Heart right ventricle (tissue), 16 donors: ENCODE measurements around the gene TESK1. TPM values are rescaled to one million over a fixed set of nuclear protein-coding genes. Genes with fewer than 3 reads are reported as not detected.

Experiments
- ATAC-seq, 8 donors: fragments of 200-7000 bp; cut with Tn5 transposase; one replicate each; pipeline ENCODE4 v1.9.1; 2020; ENCODE audit warnings: mild to moderate bottlenecking in 8 of 8, moderate library complexity in 8 of 8, moderate number of reproducible peaks in 1 of 8
- DNase-seq, 2 donors: peaks; one replicate each; pipeline ENCODE4 v3.0.0-alpha.2; 2020
- H3K27ac ChIP-seq, 10 donors: fragments of 200-600 bp; sonication (generic) in 2 of 10; one replicate each; pipeline versions ENCODE4 v1.5.0 to v1.8.0; 2020 to 2022; ENCODE audit warnings: mild to moderate bottlenecking in 3 of 10
- H3K27me3 ChIP-seq, 7 donors: fragments of 200-600 bp; one replicate each; pipeline ENCODE4 v1.8.0; 2021 to 2022; ENCODE audit warnings: mild to moderate bottlenecking in 2 of 7
- H3K36me3 ChIP-seq, 9 donors: fragments of 200-600 bp; sonication (generic) in 1 of 9; one replicate each; pipeline versions ENCODE4 v1.5.0 to v1.8.0; 2020 to 2022; ENCODE audit warnings: mild to moderate bottlenecking in 2 of 9
- H3K4me1 ChIP-seq, 9 donors: fragments of 200-600 bp; sonication (generic) in 1 of 9; one replicate each; pipeline versions ENCODE4 v1.5.0 to v1.8.0; 2020 to 2022; ENCODE audit warnings: mild to moderate bottlenecking in 4 of 9
- H3K4me3 ChIP-seq, 10 donors: fragments of 200-600 bp; sonication (generic) in 2 of 10; one replicate each; pipeline versions ENCODE4 v1.5.0 to v1.8.0; 2020 to 2022; ENCODE audit warnings: mild to moderate bottlenecking in 7 of 10, moderate library complexity in 2 of 10
- H3K9me3 ChIP-seq, 11 donors: fragments of 200-600 bp in 10 of 11; sonication (generic) in 2 of 11; one replicate each; pipeline versions ENCODE4 v1.5.0 to v1.8.0; 2013 to 2022; ENCODE audit warnings: mild to moderate bottlenecking in 2 of 11, control low read depth in 1 of 11, moderate library complexity in 1 of 11
- CTCF ChIP-seq, 9 donors: fragments of 200-600 bp; sonication (generic) in 2 of 9; IDR thresholded peaks; one replicate each; pipeline versions ENCODE4 v1.5.0 to v1.8.0; 2021 to 2022; ENCODE audit warnings: antibody characterized with exemption in 9 of 9, mild to moderate bottlenecking in 5 of 9, moderate library complexity in 1 of 9
- WGBS, 2 donors: extraction: QIAGEN DNeasy Blood & Tissue Kit; methylation state at CpG; one replicate each; pipeline ENCODE4 v1.1.7; 2013; ENCODE audit warnings: inconsistent platforms in 1 of 2; 5-methylcytosine and 5-hydroxymethylcytosine counted together
- intact Hi-C, 10 donors: fragments of 100-400 bp; cut with DNase I; formaldehyde crosslinking; loops; one replicate each; pipeline versions ENCODE4 v1.11.1 to v1.14.2; 2022
- polyA plus RNA-seq, 2 donors: library from polyadenylated mRNA; stranded (reverse); fragments of 200-250 nt; gene quantifications; one replicate each; pipeline ENCODE4 v1.2.3, GENCODE V29; 2013
- total RNA-seq, 10 donors: library from RNA; stranded (reverse); fragmentation: NEBNext Ultra II Directional in 3 of 10; extraction: Animal tissue kit (Norgen Biotek cat#: 25700) in 3 of 10; gene quantifications; one replicate each; pipeline versions ENCODE4 v1.2.1 to v1.2.4, GENCODE V29; 2021 to 2023
- donor health status: Arrhythmogenic right ventricular cardiomyopathy.
- donor health status: ischemic (EF 13 %, LVEDD 7.1; RV severe dilation, severe dysfunction).
- donor health status: healthy with polysubstance abuse.
- donor health status: DM: no; HTN: yes; CAD: no.
- donor health status: DM: no; HTN: no; CAD: no.
- donor health status: ischemic (EF 25% LVEDD 6.9; RV normal size, moderate dysfunction).
- donor health status: ischemic (EF 25% LVEDD 5.7; RV mildly dilated, moderate dysfunction).
- donor health status: healthy.
- donor health status: DM: yes; HTN: yes; CAD: no.
- donor health status: Ischemic cardiomyopathy.
- donor health status: ischemic (EF 35%, LVEDD 5.7; RV mildly dilated, moderate dysfunction).
- donor health status: nonischemic (EF 11% LVEDD 7.7; RV severe dilation, severe dysfunction).
- donor health status: DM: yes; HTN: yes; CAD: no.
- donor health status: PGD.
- donor health status: ischemic (EF 29% LVEDD 5.4; RV normal size, mild dysfunction).
- donor health status: nonischemic (EF 23%, LVEDD 6.1; RV moderate dilation, normal function).

TESK1 gene
- total and polyA plus RNA-seq, 12 donors, result 18.0 to 38.8 (median 24.3) TPM

- no peak for TF ChIP-seq CTCF (IDR thresholded peaks at IDR 0.05)
- 93 to 94% methylated on average over 2 of the region's 2 CpGs for WGBS, 2 donors
- DNase-seq, result no peak
- ATAC-seq, result no peak
- Histone ChIP-seq H3K4me1 (peaks cover 0 to 22% (median 3%) of the 10 kb centered on the region in 9 donors), H3K9me3 (no peaks in the 10 kb centered on the region), H3K27me3 (peaks cover 0 to 14% (median 0%) of the 10 kb centered on the region in 7 donors), H3K27ac (no peak overlapping the region), H3K36me3 (peaks cover 0 to 30% (median 7%) of the 10 kb centered on the region in 9 donors), H3K4me3 (no peak overlapping the region)
- intact Hi-C loops, result no loop called here
These were observed 7.8 kb downstream of the TESK1 start for GRCh38 chr9:35612843-35613242.

- no peak overlapping the region for H3K4me3 ChIP-seq
- no peaks in the 10 kb centered on the region for H3K9me3 ChIP-seq
- peaks cover 0 to 41% (median 3%) of the 10 kb centered on the region in 9 donors for H3K4me1 ChIP-seq
- intact Hi-C loops, result no loop called here
- no peaks in the 10 kb centered on the region for H3K36me3 ChIP-seq
- H3K27ac ChIP-seq, result peak overlapping the region in 1 of 10 donors; percentile 73
- no peak for TF ChIP-seq CTCF (IDR thresholded peaks at IDR 0.05)
- no peak for ATAC-seq
- H3K27me3 ChIP-seq, result peaks cover 0 to 15% (median 0%) of the 10 kb centered on the region in 7 donors
- DNase-seq, result no peak
- 67 to 71% methylated on average over 17 of the region's 17 CpGs for WGBS, 2 donors
These were observed 11.1 kb downstream of the TESK1 start for GRCh38 chr9:35615981-35616680.

GRCh38 chr9:35616681-35617459 lies 11.8 kb downstream of the TESK1 start:
- peak in 2 of 9 donors; percentile 13 to 19 for TF ChIP-seq CTCF (IDR thresholded peaks at IDR 0.05)

GRCh38 chr9:35617548-35617947 lies 12.5 kb downstream of the TESK1 start:
- Histone ChIP-seq H3K4me3 (peak overlapping the region in 9 of 10 donors; percentile 14 to 56 (median 50)), H3K4me1 (peaks cover 0 to 36% (median 3%) of the 10 kb centered on the region in 9 donors), H3K9me3 (no peaks in the 10 kb centered on the region), H3K27ac (peak overlapping the region in 1 of 10 donors; percentile 73), H3K27me3 (peaks cover 0 to 15% (median 0%) of the 10 kb centered on the region in 7 donors), H3K36me3 (no peaks in the 10 kb centered on the region)
- no peak for DNase-seq
- 51 to 56% methylated on average over 8 of the region's 8 CpGs for WGBS, 2 donors
- intact Hi-C loops, result no loop called here
- no peak for TF ChIP-seq CTCF (IDR thresholded peaks at IDR 0.05)
- ATAC-seq, result no peak

More at GRCh38 chr9:35616681-35617459, 11.8 kb downstream of the TESK1 start:
- peak; percentile 76 to 77 for DNase-seq
- peak overlapping the region; percentile 14 to 56 (median 48) for H3K4me3 ChIP-seq
- H3K36me3 ChIP-seq, result no peaks in the 10 kb centered on the region
- 6 to 7% methylated on average over 49 to 51 of the region's 51 CpGs for WGBS, 2 donors
- H3K27me3 ChIP-seq, result peaks cover 0 to 15% (median 0%) of the 10 kb centered on the region in 7 donors
- peak; percentile 58 to 83 (median 72) for ATAC-seq
- no peaks in the 10 kb centered on the region for H3K9me3 ChIP-seq
- intact Hi-C loops, result no loop called here
- peak overlapping the region in 1 of 10 donors; percentile 73 for H3K27ac ChIP-seq
- H3K4me1 ChIP-seq, result peaks cover 0 to 36% (median 3%) of the 10 kb centered on the region in 9 donors
